Lower leg skin (tissue), 3 donors: ENCODE measurements around the gene DBR1.

ENCODE experiments used
- CTCF ChIP-seq, 3 donors: fragments of 450-650 bp; IDR thresholded peaks; one replicate each; pipeline ENCODE4 v1.5.1; 2016; ENCODE audit warnings: antibody characterized with exemption in 3 of 3, mild to moderate bottlenecking in 3 of 3, moderate library complexity in 2 of 3
- POLR2A ChIP-seq, 2 donors: fragments of 450-650 bp; IDR thresholded peaks; one replicate each; pipeline ENCODE4 v1.6.1; 2016 to 2017; ENCODE audit warnings: antibody characterized with exemption in 2 of 2, mild to moderate bottlenecking in 1 of 2, moderate library complexity in 1 of 2

GRCh38 chr3:138135146-138135832 is 39.4 kb downstream of the DBR1 start:
- TF ChIP-seq CTCF (IDR thresholded peaks at IDR 0.05) (no peak), POLR2A (IDR thresholded peaks at IDR 0.05) (no peak)
